NCI-H2196 treated with DMSO at 0.1 percent for 48 hours (cell line): Measurements from ENCODE around the gene BCL2L12.
"Not testable (repeated sequence)": the region's sequence is repeated elsewhere in the genome, so short reads cannot be mapped to it uniquely, and the experiment has no call there.

ENCODE experiments used
- DNase-seq: peaks from one replicate; lab custom pipeline; 2025; ENCODE audit not compliant: unreplicated experiment; lab: John Stamatoyannopoulos, UW

Gene BCL2L12

GRCh38 chr19:49704888-49705642 is 39.3 kb downstream of the BCL2L12 start:
- DNase-seq, result no peak

DNA sequence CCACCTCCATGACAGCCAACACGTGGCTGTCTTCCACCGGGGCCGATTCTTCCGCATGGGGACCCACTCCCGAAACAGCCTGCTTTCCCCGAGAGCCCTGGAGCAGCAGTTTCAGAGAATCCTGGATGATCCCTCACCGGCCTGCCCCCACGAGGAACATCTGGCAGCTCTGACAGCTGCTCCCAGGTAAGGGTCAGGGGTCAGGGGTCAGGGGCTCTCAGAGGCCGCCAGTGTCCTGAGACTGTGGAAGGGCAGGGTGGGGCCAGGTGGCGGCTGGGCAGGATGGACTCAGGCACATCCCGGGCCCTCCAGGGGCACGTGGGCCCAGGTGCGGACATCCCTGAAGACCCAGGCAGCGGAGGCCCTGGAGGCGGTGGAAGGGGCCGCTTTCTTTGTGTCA is 40.2 kb downstream of the BCL2L12 start:
- no peak for DNase-seq

DNA sequence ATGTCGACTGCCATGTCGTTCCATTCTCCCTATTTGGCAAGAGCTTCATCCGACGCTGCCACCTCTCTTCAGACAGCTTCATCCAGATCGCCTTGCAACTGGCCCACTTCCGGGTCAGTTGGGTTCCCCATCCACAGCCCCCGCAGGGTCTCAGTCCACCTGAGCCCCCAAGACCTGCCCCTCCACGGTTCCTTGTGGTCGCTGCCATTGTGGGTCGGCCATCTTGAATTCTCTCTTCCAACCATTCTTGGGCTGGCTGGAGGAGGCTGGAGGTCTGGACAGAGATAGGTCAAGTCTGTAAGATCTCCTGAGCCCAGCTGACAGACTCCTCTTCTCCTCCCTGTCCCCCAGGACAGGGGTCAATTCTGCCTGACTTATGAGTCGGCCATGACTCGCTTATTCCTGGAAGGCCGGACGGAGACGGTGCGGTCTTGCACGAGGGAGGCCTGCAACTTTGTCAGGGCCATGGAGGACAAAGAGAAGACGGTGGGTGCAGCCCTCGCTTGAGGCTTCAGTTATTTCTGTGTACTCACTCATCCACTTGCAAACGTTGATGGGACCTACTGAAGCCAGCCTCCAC is 44.7 kb downstream of the BCL2L12 start:
- no peak for DNase-seq

DNA sequence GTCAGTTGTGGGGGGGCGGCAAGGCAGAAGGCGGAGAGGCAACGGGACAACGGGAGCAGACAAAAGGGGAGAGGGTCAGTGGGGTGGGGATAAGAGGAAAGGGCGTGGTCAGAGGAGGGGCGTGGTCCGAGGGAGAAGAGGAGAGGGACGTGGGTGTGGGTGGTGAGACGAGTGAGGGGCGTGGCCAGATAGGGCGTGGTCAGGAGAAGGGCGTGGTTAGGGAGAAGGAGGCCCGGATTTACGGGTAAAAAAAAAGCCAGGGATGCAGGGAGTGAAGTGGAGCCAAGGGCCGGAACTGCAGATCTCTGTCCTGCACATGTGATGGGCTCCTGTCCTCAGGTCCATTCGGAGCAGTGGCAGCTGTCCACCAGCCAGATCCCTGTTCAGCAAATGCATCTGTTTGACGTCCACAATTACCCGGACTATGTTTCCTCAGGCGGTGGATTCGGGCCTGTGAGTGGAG is 46.7 kb downstream of the BCL2L12 start:
- no peak for DNase-seq

DNA sequence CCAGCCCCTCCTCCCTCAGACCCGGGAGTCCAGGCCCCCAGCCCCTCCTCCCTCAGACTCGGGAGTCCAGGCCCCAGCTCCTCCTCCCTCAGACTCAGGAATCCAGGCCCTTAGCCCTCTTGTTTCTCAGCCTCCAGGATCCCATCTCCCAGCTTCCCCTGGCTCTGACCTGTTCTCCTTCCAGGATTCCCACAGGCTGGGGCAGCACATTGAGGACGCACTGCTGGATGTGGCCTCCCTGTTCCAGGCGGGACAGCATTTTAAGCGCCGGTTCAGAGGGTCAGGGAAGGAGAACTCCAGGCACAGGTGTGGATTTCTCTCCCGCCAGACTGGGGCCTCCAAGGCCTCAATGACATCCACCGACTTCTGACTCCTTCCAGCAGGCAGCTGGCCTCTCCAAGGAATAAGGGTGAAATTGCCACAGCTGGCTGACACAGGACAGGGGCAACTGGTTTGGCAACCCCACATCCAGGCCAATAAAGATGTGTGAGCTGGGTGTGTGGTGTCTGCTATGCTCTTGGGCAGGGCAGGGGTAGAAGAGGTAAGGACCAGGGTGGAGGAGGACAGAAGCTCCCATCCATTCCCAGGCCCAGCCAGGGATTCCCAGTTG is 47.6 kb downstream of the BCL2L12 start:
- no peak for DNase-seq

DNA sequence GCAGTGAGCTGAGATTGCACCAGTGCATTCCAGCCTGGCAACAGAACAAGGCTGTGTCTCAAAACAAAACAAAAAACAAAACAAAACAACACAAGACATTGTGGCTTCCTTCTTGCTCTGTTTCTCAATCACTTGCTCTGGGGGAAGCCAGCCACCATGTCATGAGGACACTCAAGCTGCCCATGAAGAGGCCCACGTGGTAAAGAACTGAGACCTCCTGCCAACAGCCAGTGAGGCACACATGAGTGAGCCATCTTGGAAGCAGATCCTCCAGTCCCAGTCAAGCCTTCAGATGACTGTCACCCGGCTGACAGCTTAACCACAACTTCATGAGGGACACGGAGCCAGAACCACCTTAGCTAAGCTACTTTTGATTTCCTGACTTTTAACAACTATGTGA is 50.4 kb downstream of the BCL2L12 start:
- no peak for DNase-seq

- DNase-seq, result no peak
Measured at GRCh38 chr19:49718511-49718910, 52.8 kb downstream of the BCL2L12 start.

GRCh38 chr19:49718991-49719390 is 53.3 kb downstream of the BCL2L12 start:
- DNase-seq, result no peak

DNA sequence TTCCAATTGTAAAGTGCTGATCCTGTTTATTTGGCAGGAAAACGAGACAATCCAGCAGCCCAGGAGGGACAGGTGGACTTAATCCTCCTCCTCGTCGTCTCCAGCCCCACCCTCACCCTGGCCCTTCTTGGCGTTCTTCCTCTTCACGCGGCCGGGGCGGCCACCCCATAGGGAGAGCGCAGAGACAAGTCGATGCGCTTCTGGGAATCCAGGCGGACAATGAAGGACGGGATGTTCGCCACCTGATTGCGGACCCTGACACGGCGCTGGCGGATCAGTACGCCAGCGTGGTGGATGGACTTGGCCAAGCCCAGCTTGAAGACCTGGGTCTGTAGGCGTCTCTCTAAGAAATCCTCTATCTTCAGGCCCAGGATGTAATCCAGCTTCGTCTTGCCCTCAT is 53.7 kb downstream of the BCL2L12 start:
- DNase-seq, result not testable (repeated sequence)
